ENCODE results near the gene ARSB.
A peak's percentile ranks its signal among the peaks of the same experiment; 100 is the strongest.
"Not testable (repeated sequence)": the region's sequence is repeated elsewhere in the genome, so short reads cannot be mapped to it uniquely, and the experiment has no call there.

ARSB gene

GRCh38 chr5:78909224-78909983 lies 75.7 kb downstream of the ARSB start:
- not testable (repeated sequence) for H3K9me3 ChIP-seq (ENCODE audit: insufficient read depth, low read depth, low read length); H3K27ac ChIP-seq (ENCODE audit: low read depth, low read length); H3K23ac ChIP-seq (ENCODE audit: low read length); H3K79me2 ChIP-seq (ENCODE audit: control insufficient read depth, insufficient read depth, low read length, poor library complexity); H3K4me3 ChIP-seq (ENCODE audit: low read depth, low read length); H3K27me3 ChIP-seq (ENCODE audit: insufficient read depth, low read length); H2BK12ac ChIP-seq (ENCODE audit: low read length); H4K91ac ChIP-seq (ENCODE audit: low read depth, low read length); H4K8ac ChIP-seq (ENCODE audit: low read depth, low read length); H3K14ac ChIP-seq (ENCODE audit: low read length); H2AK5ac ChIP-seq (ENCODE audit: low read length); H3K18ac ChIP-seq (ENCODE audit: low read length); H3K4me2 ChIP-seq (ENCODE audit: low read length); H2BK5ac ChIP-seq (ENCODE audit: low read depth, low read length, poor library complexity); H3K36me3 ChIP-seq (ENCODE audit: control insufficient read depth in 1 of 2, insufficient read depth in 2 of 2, low read length in 2 of 2); H3K9ac ChIP-seq (ENCODE audit: low read length); DNase-seq; H3K79me1 ChIP-seq (ENCODE audit: low read length); H2BK120ac ChIP-seq (ENCODE audit: insufficient read depth, low read length, poor library complexity); H2AFZ ChIP-seq (ENCODE audit: insufficient read depth, low read length, poor library complexity); H4K12ac ChIP-seq (ENCODE audit: low read depth, low read length); H3K4ac ChIP-seq (ENCODE audit: low read depth, low read length); H3K4me1 ChIP-seq (ENCODE audit: control insufficient read depth in 1 of 2, insufficient read depth in 2 of 2, low read length in 2 of 2)
- no CpG with 5 or more reads among the region's 9 CpGs for WGBS (ENCODE audit: extremely low coverage, insufficient coverage, insufficient read length)

DNA sequence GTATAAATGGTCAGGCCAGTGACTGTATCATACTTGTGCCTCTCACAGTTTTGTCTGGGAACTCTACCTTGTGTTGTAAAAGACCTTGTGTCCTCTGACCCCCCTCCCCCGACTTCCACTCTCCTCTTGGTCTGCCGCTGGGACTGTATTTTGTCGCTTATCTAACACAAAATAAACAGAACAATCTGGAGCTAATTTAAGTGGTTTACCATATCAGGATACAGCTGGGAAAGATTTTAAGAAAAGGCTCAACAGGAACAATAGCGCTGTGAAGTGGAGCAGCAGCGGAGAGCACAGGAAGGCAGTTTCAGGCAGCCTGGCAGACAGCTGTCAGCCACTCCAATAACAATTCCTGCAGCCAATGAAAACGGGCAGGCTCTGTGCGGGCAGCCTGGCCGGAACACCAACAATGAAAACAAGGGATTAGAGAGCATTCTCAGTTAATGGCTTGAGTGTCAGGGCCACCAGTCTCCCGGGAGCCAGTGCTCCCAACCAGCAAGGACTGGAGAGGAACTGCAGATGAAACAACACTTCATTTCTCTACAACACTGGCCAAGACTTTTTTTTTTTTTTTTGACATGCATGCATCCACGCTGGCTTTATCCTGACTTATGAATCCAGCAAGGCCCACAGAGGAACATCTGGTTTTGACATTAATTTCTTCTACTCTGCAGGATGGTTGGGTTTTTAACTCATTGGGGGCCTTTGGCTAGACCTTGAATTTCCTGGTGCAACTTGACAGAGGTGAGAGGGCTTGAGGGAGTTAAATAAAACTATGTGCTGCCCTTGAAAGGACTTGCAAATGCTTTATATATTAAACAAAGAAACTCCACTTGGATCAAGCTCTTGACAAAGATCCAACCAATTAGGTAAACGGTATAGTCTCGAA lies 76.7 kb downstream of the ARSB start:
- no peak overlapping the region for H4K91ac ChIP-seq (ENCODE audit: low read depth, low read length)
- no peak for DNase-seq
- no peaks in the 10 kb centered on the region for H3K36me3 ChIP-seq (ENCODE audit: control insufficient read depth in 1 of 2, insufficient read depth in 2 of 2, low read length in 2 of 2)
- no peak overlapping the region for H4K12ac ChIP-seq (ENCODE audit: low read depth, low read length)
- H3K4me2 ChIP-seq (ENCODE audit: low read length), result peak overlapping the region; percentile 35
- H3K14ac ChIP-seq (ENCODE audit: low read length), result no peak overlapping the region
- no peaks in the 10 kb centered on the region for H3K79me2 ChIP-seq (ENCODE audit: control insufficient read depth, insufficient read depth, low read length, poor library complexity)
- no peak overlapping the region for H3K27ac ChIP-seq (ENCODE audit: low read depth, low read length)
- no peak overlapping the region for H3K4ac ChIP-seq (ENCODE audit: low read depth, low read length)
- H4K8ac ChIP-seq (ENCODE audit: low read depth, low read length), result no peak overlapping the region
- no peak overlapping the region for H2BK120ac ChIP-seq (ENCODE audit: insufficient read depth, low read length, poor library complexity)
- H2BK12ac ChIP-seq (ENCODE audit: low read length), result no peak overlapping the region
- no peaks in the 10 kb centered on the region for H3K79me1 ChIP-seq (ENCODE audit: low read length)
- WGBS (ENCODE audit: extremely low coverage, insufficient coverage, insufficient read length), result no CpG with 5 or more reads among the region's 12 CpGs
- H3K18ac ChIP-seq (ENCODE audit: low read length), result no peak overlapping the region
- no peaks in the 10 kb centered on the region for H3K9me3 ChIP-seq (ENCODE audit: insufficient read depth, low read depth, low read length)
- H3K27me3 ChIP-seq (ENCODE audit: insufficient read depth, low read length), result no peaks in the 10 kb centered on the region
- no peak overlapping the region for H2AK5ac ChIP-seq (ENCODE audit: low read length)
- no peak overlapping the region for H3K23ac ChIP-seq (ENCODE audit: low read length)
- no peak overlapping the region for H2AFZ ChIP-seq (ENCODE audit: insufficient read depth, low read length, poor library complexity)
- H3K4me3 ChIP-seq (ENCODE audit: low read depth, low read length), result no peak overlapping the region
- no peak overlapping the region for H2BK5ac ChIP-seq (ENCODE audit: low read depth, low read length, poor library complexity)
- peaks cover 6 to 10% of the 10 kb centered on the region in 2 experiments for H3K4me1 ChIP-seq (ENCODE audit: control insufficient read depth in 1 of 2, insufficient read depth in 2 of 2, low read length in 2 of 2)
- no peak overlapping the region for H3K9ac ChIP-seq (ENCODE audit: low read length)

DNA sequence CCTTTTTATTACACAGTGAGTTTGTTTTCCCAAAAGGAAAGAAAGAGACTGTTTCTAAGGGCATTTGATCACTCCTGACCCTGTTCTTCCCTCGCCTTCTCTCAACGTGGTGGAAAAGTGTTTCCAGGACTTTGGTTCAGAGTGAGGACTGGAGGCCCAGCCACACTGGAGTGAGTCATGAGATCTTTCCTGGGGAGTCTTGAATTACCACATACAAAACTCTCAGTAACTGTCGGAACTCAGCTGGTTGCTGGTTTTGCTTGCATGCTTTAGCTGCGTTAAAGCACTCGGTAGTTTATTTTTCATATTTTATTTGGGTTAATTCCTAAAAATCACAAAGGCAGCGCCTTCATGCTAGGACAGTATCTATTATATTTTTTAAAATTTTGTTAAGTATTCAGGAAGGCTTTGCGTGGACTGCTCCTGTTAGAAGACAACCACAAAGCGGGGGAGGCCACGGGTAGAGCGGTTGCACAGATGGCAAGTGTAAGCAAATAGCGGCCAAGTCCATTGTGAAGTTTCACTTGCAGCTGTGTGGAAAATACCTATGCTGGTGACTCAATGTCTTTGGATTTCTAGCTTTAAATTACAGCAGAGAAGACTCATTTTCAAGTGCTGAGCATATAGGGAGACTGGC lies 77.7 kb downstream of the ARSB start:
- Histone ChIP-seq H3K27ac (ENCODE audit: low read depth, low read length) (no peak overlapping the region), H2BK120ac (ENCODE audit: insufficient read depth, low read length, poor library complexity) (no peak overlapping the region), H2AFZ (ENCODE audit: insufficient read depth, low read length, poor library complexity) (no peak overlapping the region), H4K8ac (ENCODE audit: low read depth, low read length) (no peak overlapping the region), H3K23ac (ENCODE audit: low read length) (no peak overlapping the region), H2AK5ac (ENCODE audit: low read length) (no peak overlapping the region), H3K27me3 (ENCODE audit: insufficient read depth, low read length) (no peaks in the 10 kb centered on the region), H3K79me2 (ENCODE audit: control insufficient read depth, insufficient read depth, low read length, poor library complexity) (no peaks in the 10 kb centered on the region), H3K14ac (ENCODE audit: low read length) (no peak overlapping the region), H3K9ac (ENCODE audit: low read length) (no peak overlapping the region), H2BK5ac (ENCODE audit: low read depth, low read length, poor library complexity) (no peak overlapping the region), H3K4ac (ENCODE audit: low read depth, low read length) (no peak overlapping the region), H3K4me1 (ENCODE audit: control insufficient read depth in 1 of 2, insufficient read depth in 2 of 2, low read length in 2 of 2) (peaks cover 6 to 10% of the 10 kb centered on the region in 2 experiments), H3K9me3 (ENCODE audit: insufficient read depth, low read depth, low read length) (no peaks in the 10 kb centered on the region), H2BK12ac (ENCODE audit: low read length) (no peak overlapping the region), H3K4me3 (ENCODE audit: low read depth, low read length) (no peak overlapping the region), H4K12ac (ENCODE audit: low read depth, low read length) (no peak overlapping the region), H3K4me2 (ENCODE audit: low read length) (no peak overlapping the region), H3K36me3 (ENCODE audit: control insufficient read depth in 1 of 2, insufficient read depth in 2 of 2, low read length in 2 of 2) (no peaks in the 10 kb centered on the region), H4K91ac (ENCODE audit: low read depth, low read length) (no peak overlapping the region), H3K18ac (ENCODE audit: low read length) (no peak overlapping the region), H3K79me1 (ENCODE audit: low read length) (no peaks in the 10 kb centered on the region)
- WGBS (ENCODE audit: extremely low coverage, insufficient coverage, insufficient read length), result no CpG with 5 or more reads among the region's 11 CpGs
- peak; percentile 25 to 52 for DNase-seq

- Histone ChIP-seq H3K23ac (ENCODE audit: low read length) (no peak overlapping the region), H3K4ac (ENCODE audit: low read depth, low read length) (no peak overlapping the region)
- no CpG with 5 or more reads among the region's 5 CpGs for WGBS (ENCODE audit: extremely low coverage, insufficient coverage, insufficient read length)
Observed at GRCh38 chr5:78905084-78905938, 79.8 kb downstream of the ARSB start.

More at GRCh38 chr5:78905084-78905938, 79.8 kb downstream of the ARSB start:
- Histone ChIP-seq H3K18ac (ENCODE audit: low read length) (no peak overlapping the region), H2AFZ (ENCODE audit: insufficient read depth, low read length, poor library complexity) (no peak overlapping the region), H3K36me3 (ENCODE audit: control insufficient read depth in 1 of 2, insufficient read depth in 2 of 2, low read length in 2 of 2) (no peaks in the 10 kb centered on the region), H3K79me1 (ENCODE audit: low read length) (no peaks in the 10 kb centered on the region), H4K91ac (ENCODE audit: low read depth, low read length) (no peak overlapping the region), H2AK5ac (ENCODE audit: low read length) (no peak overlapping the region), H3K27me3 (ENCODE audit: insufficient read depth, low read length) (no peaks in the 10 kb centered on the region), H3K4me2 (ENCODE audit: low read length) (no peak overlapping the region), H4K8ac (ENCODE audit: low read depth, low read length) (no peak overlapping the region), H2BK120ac (ENCODE audit: insufficient read depth, low read length, poor library complexity) (no peak overlapping the region), H3K14ac (ENCODE audit: low read length) (no peak overlapping the region), H3K79me2 (ENCODE audit: control insufficient read depth, insufficient read depth, low read length, poor library complexity) (no peaks in the 10 kb centered on the region), H2BK5ac (ENCODE audit: low read depth, low read length, poor library complexity) (no peak overlapping the region), H4K12ac (ENCODE audit: low read depth, low read length) (no peak overlapping the region), H3K4me1 (ENCODE audit: control insufficient read depth in 1 of 2, insufficient read depth in 2 of 2, low read length in 2 of 2) (peaks cover 6 to 10% of the 10 kb centered on the region in 2 experiments), H2BK12ac (ENCODE audit: low read length) (no peak overlapping the region), H3K4me3 (ENCODE audit: low read depth, low read length) (no peak overlapping the region), H3K9ac (ENCODE audit: low read length) (no peak overlapping the region), H3K27ac (ENCODE audit: low read depth, low read length) (no peak overlapping the region), H3K9me3 (ENCODE audit: insufficient read depth, low read depth, low read length) (no peaks in the 10 kb centered on the region)
- DNase-seq, result no peak

Data from trophoblast cell (in vitro differentiated cells and primary cell).